ENCODE data around the gene LRRC31. TPM values are rescaled to one million over a fixed set of nuclear protein-coding genes. Genes with fewer than 3 reads are reported as not detected.

Gene LRRC31
- total RNA-seq, 4 donors from 2014 or later, result not detected

GRCh38 chr3:169827712-169828111, 42.0 kb downstream of the LRRC31 start:
- WGBS, 2 donors, result 90 to 94% methylated on average over 4 of the region's 4 CpGs
- TF ChIP-seq POLR2A (IDR thresholded peaks at IDR 0.05), result no peak
- no peak for TF ChIP-seq CTCF (IDR thresholded peaks at IDR 0.05)
- Histone ChIP-seq H3K4me3 (replicated peaks in 1 of 3) (no peak overlapping the region), H3K4me1 (no peaks in the 10 kb centered on the region), H3K9me3 (no peaks in the 10 kb centered on the region), H3K27me3 (no peaks in the 10 kb centered on the region), H3K36me3 (no peaks in the 10 kb centered on the region), H3K27ac (no peak overlapping the region)
- no peak for DNase-seq
- intact Hi-C loops (cut with DNase I), result no loop called here

GRCh38 chr3:169825316-169825715, 44.4 kb downstream of the LRRC31 start:
- intact Hi-C loops (cut with DNase I), result no loop called here
- 91% methylated on average over 3 of the region's 3 CpGs for WGBS, 2 donors

GRCh38 chr3:169822983-169823382, 46.8 kb downstream of the LRRC31 start:
- Histone ChIP-seq H3K4me1 (no peaks in the 10 kb centered on the region), H3K27ac (no peak overlapping the region), H3K36me3 (no peaks in the 10 kb centered on the region), H3K9me3 (no peaks in the 10 kb centered on the region), H3K27me3 (no peaks in the 10 kb centered on the region), H3K4me3 (replicated peaks in 1 of 3) (no peak overlapping the region)
- intact Hi-C loops (cut with DNase I), result no loop called here
- DNase-seq, result no peak
- 57 to 65% methylated on average over 6 of the region's 6 CpGs for WGBS, 2 donors
- TF ChIP-seq POLR2A (IDR thresholded peaks at IDR 0.05) (no peak), CTCF (IDR thresholded peaks at IDR 0.05) (no peak)

More at GRCh38 chr3:169825316-169825715, 44.4 kb downstream of the LRRC31 start:
- no peak for DNase-seq
- no peak for TF ChIP-seq CTCF (IDR thresholded peaks at IDR 0.05)
- no peak for TF ChIP-seq POLR2A (IDR thresholded peaks at IDR 0.05)
- Histone ChIP-seq H3K27ac (no peak overlapping the region), H3K9me3 (no peaks in the 10 kb centered on the region), H3K4me1 (no peaks in the 10 kb centered on the region), H3K36me3 (no peaks in the 10 kb centered on the region), H3K4me3 (replicated peaks in 1 of 3) (no peak overlapping the region), H3K27me3 (no peaks in the 10 kb centered on the region)

GRCh38 chr3:169822540-169822939, 47.2 kb downstream of the LRRC31 start:
- 88 to 91% methylated on average over 20 of the region's 20 CpGs for WGBS, 2 donors
- Histone ChIP-seq H3K9me3 (no peaks in the 10 kb centered on the region), H3K27me3 (no peaks in the 10 kb centered on the region), H3K4me1 (no peaks in the 10 kb centered on the region), H3K36me3 (no peaks in the 10 kb centered on the region), H3K27ac (no peak overlapping the region), H3K4me3 (replicated peaks in 1 of 3) (no peak overlapping the region)
- intact Hi-C loops (cut with DNase I), result no loop called here
- DNase-seq, result no peak
- TF ChIP-seq POLR2A (IDR thresholded peaks at IDR 0.05) (no peak), CTCF (IDR thresholded peaks at IDR 0.05) (no peak)

- H3K4me3 ChIP-seq (replicated peaks in 1 of 3), result no peak overlapping the region
- no peaks in the 10 kb centered on the region for H3K4me1 ChIP-seq
- no peaks in the 10 kb centered on the region for H3K9me3 ChIP-seq
- H3K27me3 ChIP-seq, result no peaks in the 10 kb centered on the region
- intact Hi-C loops (cut with DNase I), result no loop called here
- no peak for DNase-seq
- TF ChIP-seq CTCF (IDR thresholded peaks at IDR 0.05), result no peak
- TF ChIP-seq POLR2A (IDR thresholded peaks at IDR 0.05), result no peak
- H3K27ac ChIP-seq, result no peak overlapping the region
- H3K36me3 ChIP-seq, result no peaks in the 10 kb centered on the region
- 93 to 96% methylated on average over 15 of the region's 15 CpGs for WGBS, 2 donors
Observed at GRCh38 chr3:169822091-169822490, 47.6 kb downstream of the LRRC31 start.

Measured in thyroid gland (tissue), 4 donors.